Measurements from ENCODE around the gene IGFALS.

GRCh38 chr16:1764971-1765370 is 28.5 kb downstream of the IGFALS start:
- TF ChIP-seq POLR2A (IDR thresholded peaks at IDR 0.05; ENCODE audit: low read depth, low read length) (no peak), POLR2AphosphoS5 (IDR thresholded peaks at IDR 0.05; ENCODE audit: low read depth, low read length) (no peak)
